IgD-negative memory B cell (primary cell): ENCODE measurements around the gene AP1G2. TPM values are rescaled to one million over a fixed set of nuclear protein-coding genes. Genes with fewer than 3 reads are reported as not detected.

ENCODE experiments used
- H3K27ac Mint-ChIP-seq, 3 donors: one replicate each; pipeline ENCODE4 v1.8.0; 2020 to 2022; ENCODE audit warnings: mild to moderate bottlenecking in 3 of 3, mixed read lengths in 3 of 3, moderate library complexity in 1 of 3
- H3K27me3 Mint-ChIP-seq: one replicate; pipeline ENCODE4 v1.8.0; 2021; ENCODE audit warnings: mixed read lengths
- H3K36me3 Mint-ChIP-seq: one replicate; pipeline ENCODE4 v1.8.0; 2020; ENCODE audit warnings: mild to moderate bottlenecking, mixed read lengths
- H3K4me1 Mint-ChIP-seq, 3 donors: one replicate each; pipeline ENCODE4 v1.8.0; 2020 to 2022; ENCODE audit warnings: mixed read lengths in 3 of 3, mild to moderate bottlenecking in 1 of 3
- H3K4me3 Mint-ChIP-seq, 4 donors: one replicate each; pipeline ENCODE4 v1.8.0; 2020 to 2022; ENCODE audit warnings: mild to moderate bottlenecking in 4 of 4, mixed read lengths in 4 of 4, moderate library complexity in 3 of 4
- H3K9me3 Mint-ChIP-seq, 3 donors: one replicate each; pipeline ENCODE4 v1.8.0; 2020 to 2021; ENCODE audit warnings: mixed read lengths in 3 of 3, mild to moderate bottlenecking in 1 of 3
- polyA plus RNA-seq: library from polyadenylated mRNA; unstranded; fragments of 300-500 nt; fragmentation: Illumina TruSeq; gene quantifications from one replicate; pipeline ENCODE4 v1.2.3, GENCODE V29; 2021

AP1G2 gene
- polyA plus RNA-seq, 1 donor from 2014 or later, result 119 TPM

DNA sequence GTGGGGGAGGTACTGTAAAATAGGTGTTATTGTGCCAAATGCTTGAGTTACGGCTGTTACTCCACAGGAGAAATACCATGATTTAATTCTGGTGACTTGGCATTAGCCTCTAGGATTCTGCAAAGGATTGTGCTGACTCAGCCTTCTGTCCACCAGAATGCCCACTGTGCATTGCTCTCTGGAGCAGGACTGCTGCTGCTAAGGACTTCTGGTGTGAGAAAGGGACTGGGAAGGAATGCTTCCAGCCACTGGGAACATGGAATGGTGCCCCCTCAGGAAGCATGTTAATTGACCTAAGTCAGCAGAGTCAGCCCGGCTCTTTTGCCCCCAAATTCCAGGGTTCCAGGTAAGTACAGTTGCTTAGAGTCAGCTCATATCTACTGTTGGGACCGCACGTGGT lies 48.9 kb downstream of the AP1G2 start:
- Mint-ChIP-seq H3K27ac (no peak overlapping the region), H3K27me3 (no peaks in the 10 kb centered on the region), H3K9me3 (no peaks in the 10 kb centered on the region), H3K4me3 (no peak overlapping the region), H3K36me3 (peaks cover 21% of the 10 kb centered on the region), H3K4me1 (no peaks in the 10 kb centered on the region)

GRCh38 chr14:23517650-23518326 lies 49.8 kb downstream of the AP1G2 start:
- Mint-ChIP-seq H3K4me1 (no peaks in the 10 kb centered on the region), H3K9me3 (no peaks in the 10 kb centered on the region), H3K4me3 (no peak overlapping the region), H3K36me3 (peaks cover 21% of the 10 kb centered on the region), H3K27ac (no peak overlapping the region), H3K27me3 (no peaks in the 10 kb centered on the region)

GRCh38 chr14:23514644-23514957 lies 53.0 kb downstream of the AP1G2 start:
- no peaks in the 10 kb centered on the region for H3K9me3 Mint-ChIP-seq
- no peak overlapping the region for H3K27ac Mint-ChIP-seq
- no peaks in the 10 kb centered on the region for H3K27me3 Mint-ChIP-seq
- no peak overlapping the region for H3K4me3 Mint-ChIP-seq
- H3K4me1 Mint-ChIP-seq, result no peaks in the 10 kb centered on the region
- H3K36me3 Mint-ChIP-seq, result peaks cover 19% of the 10 kb centered on the region

DNA sequence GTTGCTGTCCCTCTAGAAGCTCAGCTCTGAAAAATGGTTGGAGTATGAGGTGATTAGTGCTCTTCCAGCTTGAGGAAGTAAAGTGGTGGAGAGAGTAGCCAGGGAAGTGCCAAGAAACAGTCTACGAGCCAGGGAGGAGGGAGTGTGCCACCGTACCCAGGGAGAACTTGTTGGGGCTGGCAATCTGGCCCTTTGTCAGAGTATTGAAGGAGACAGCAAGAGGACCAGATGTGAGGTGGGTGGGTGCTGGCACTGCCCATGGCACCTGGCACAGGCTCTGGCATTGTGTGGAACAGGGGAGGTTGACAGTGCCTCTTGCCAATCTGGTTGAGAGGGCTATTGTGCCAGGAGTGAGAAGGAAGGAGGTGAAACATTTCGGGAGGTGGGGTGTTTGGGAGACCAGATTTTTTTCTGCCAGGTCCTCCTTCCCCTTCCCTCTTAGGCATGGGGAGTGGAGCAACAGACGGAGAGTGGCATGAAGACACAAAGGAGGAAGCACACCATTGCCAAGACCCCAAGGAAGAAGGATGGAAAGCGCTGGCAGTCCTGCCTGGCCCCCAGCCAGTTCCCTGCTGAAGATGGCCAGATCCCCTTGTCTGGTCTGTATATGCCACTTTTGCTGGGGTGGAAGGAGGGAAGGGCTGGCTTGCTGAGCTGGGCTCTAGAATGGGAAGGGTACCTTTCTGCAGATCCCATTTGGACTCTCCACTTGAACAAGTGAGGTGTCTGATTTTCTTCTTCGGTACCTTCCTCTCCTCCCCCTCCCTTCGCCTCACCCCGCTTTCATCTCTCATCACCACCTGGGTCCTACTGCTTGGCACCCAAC lies 53.6 kb downstream of the AP1G2 start:
- no peak overlapping the region for H3K4me3 Mint-ChIP-seq
- no peaks in the 10 kb centered on the region for H3K27me3 Mint-ChIP-seq
- peaks cover 19% of the 10 kb centered on the region for H3K36me3 Mint-ChIP-seq
- H3K4me1 Mint-ChIP-seq, result no peaks in the 10 kb centered on the region
- no peak overlapping the region for H3K27ac Mint-ChIP-seq
- no peaks in the 10 kb centered on the region for H3K9me3 Mint-ChIP-seq

GRCh38 chr14:23513005-23513817 lies 54.4 kb downstream of the AP1G2 start:
- no peak overlapping the region for H3K27ac Mint-ChIP-seq

GRCh38 chr14:23512156-23512555 lies 55.4 kb downstream of the AP1G2 start:
- Mint-ChIP-seq H3K4me1 (no peaks in the 10 kb centered on the region), H3K36me3 (peaks cover 18% of the 10 kb centered on the region), H3K4me3 (peak overlapping the region in 1 of 4 donors; percentile 28), H3K9me3 (no peaks in the 10 kb centered on the region), H3K27me3 (no peaks in the 10 kb centered on the region), H3K27ac (no peak overlapping the region)

More at GRCh38 chr14:23513005-23513817, 54.4 kb downstream of the AP1G2 start:
- H3K4me3 Mint-ChIP-seq, result peak overlapping the region in 1 of 4 donors; percentile 55
- H3K27me3 Mint-ChIP-seq, result no peaks in the 10 kb centered on the region
- H3K4me1 Mint-ChIP-seq, result no peaks in the 10 kb centered on the region
- H3K36me3 Mint-ChIP-seq, result peaks cover 18% of the 10 kb centered on the region
- H3K9me3 Mint-ChIP-seq, result no peaks in the 10 kb centered on the region

Other genes with a start within 250 kb of the AP1G2 start
- 127 TPM for gene PABPN1, start 246.3 kb downstream of the AP1G2 start, polyA plus RNA-seq
- 0.49 TPM for gene SLC22A17, start 214.9 kb downstream of the AP1G2 start, polyA plus RNA-seq
- not detected for gene EFS, start 202.6 kb downstream of the AP1G2 start, polyA plus RNA-seq
- gene IL25, start 195.0 kb downstream of the AP1G2 start, polyA plus RNA-seq, result not detected
- 0.80 TPM for gene CMTM5, start 190.7 kb downstream of the AP1G2 start, polyA plus RNA-seq
- gene MYH6, start 159.5 kb downstream of the AP1G2 start, polyA plus RNA-seq, result not detected
- not detected for gene MYH7, start 132.1 kb downstream of the AP1G2 start, polyA plus RNA-seq
- gene NGDN, start 98.1 kb downstream of the AP1G2 start, polyA plus RNA-seq, result 74.1 TPM
- gene ZFHX2, start 16.0 kb downstream of the AP1G2 start, polyA plus RNA-seq, result 0.26 TPM
- 18.1 TPM for gene THTPA, start 11.5 kb downstream of the AP1G2 start, polyA plus RNA-seq
- gene JPH4, start 11.0 kb upstream of the AP1G2 start, polyA plus RNA-seq, result 0.15 TPM
- not detected for gene DHRS2, start 68.6 kb upstream of the AP1G2 start, polyA plus RNA-seq